ENCODE data around the gene GPR26. TPM values are rescaled to one million over a fixed set of nuclear protein-coding genes. Genes with fewer than 3 reads are reported as not detected.

GPR26 gene
- total and polyA plus RNA-seq, 8 donors, result not detected

DNA sequence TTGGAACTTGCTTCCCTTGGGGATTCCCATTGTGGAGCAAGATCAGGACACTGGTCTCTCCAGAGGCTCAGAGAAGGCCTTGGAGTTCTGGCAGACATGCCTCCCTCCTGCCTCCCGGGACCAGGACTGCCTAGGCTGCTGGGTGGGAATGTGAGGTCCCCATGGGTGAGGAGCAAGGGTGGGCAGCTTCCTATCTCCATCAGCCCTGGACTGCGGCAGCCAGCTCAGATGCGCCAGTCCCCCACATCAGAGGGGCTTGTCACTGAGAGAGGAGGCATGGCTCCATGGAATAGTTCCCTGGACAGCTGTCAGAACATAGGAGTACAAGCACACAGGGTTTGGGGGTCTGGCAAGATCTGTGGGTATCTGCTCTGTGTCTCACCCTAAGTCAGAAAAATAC lies 17.3 kb downstream of the GPR26 start:
- peaks cover 0 to 19% (median 0%) of the 10 kb centered on the region in 3 donors for H3K27me3 ChIP-seq
- no peak for DNase-seq
- TF ChIP-seq POLR2AphosphoS5 (IDR thresholded peaks at IDR 0.05) (no peak), POLR2A (IDR thresholded peaks at IDR 0.05) (no peak)
- H3K9me3 ChIP-seq, result no peaks in the 10 kb centered on the region
- H3K4me3 ChIP-seq, result no peak overlapping the region
- H3K36me3 ChIP-seq, result no peaks in the 10 kb centered on the region
- no peak overlapping the region for H3K27ac ChIP-seq
- intact Hi-C loops (cut with DNase I; ENCODE audit: low total_unique reads), result no loop called here
- 53 to 72% (median 68%) methylated on average over 2 to 3 of the region's 3 CpGs for WGBS, 5 donors
- no peaks in the 10 kb centered on the region for H3K4me1 ChIP-seq

DNA sequence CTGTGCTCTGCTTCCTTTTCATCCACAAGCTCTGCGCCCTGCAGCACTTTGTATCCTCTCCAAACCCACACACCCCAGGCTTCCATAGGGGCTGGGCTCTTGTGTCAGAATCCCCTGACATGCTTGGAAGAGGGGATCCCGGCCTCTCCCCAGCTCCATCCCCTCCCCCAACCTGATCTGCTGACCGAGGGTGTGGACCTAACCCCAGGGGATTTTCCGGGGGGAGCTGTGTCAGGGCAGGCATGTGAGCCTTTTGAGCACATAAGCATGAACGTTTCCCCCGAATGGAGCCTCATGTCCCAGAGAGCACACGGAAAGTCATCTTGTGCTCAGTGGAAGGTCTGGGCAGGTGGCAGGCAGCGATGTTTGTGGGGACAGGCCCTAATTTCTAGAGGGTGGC lies 17.7 kb downstream of the GPR26 start:
- no peak overlapping the region for H3K4me3 ChIP-seq
- no peaks in the 10 kb centered on the region for H3K9me3 ChIP-seq
- H3K36me3 ChIP-seq, result no peaks in the 10 kb centered on the region
- no peaks in the 10 kb centered on the region for H3K4me1 ChIP-seq
- peaks cover 0 to 19% (median 0%) of the 10 kb centered on the region in 3 donors for H3K27me3 ChIP-seq
- no peak for DNase-seq
- intact Hi-C loops (cut with DNase I; ENCODE audit: low total_unique reads), result no loop called here
- H3K27ac ChIP-seq, result no peak overlapping the region
- 59 to 70% (median 63%) methylated on average over 7 to 8 of the region's 8 CpGs for WGBS, 5 donors
- TF ChIP-seq, protein P1, sequence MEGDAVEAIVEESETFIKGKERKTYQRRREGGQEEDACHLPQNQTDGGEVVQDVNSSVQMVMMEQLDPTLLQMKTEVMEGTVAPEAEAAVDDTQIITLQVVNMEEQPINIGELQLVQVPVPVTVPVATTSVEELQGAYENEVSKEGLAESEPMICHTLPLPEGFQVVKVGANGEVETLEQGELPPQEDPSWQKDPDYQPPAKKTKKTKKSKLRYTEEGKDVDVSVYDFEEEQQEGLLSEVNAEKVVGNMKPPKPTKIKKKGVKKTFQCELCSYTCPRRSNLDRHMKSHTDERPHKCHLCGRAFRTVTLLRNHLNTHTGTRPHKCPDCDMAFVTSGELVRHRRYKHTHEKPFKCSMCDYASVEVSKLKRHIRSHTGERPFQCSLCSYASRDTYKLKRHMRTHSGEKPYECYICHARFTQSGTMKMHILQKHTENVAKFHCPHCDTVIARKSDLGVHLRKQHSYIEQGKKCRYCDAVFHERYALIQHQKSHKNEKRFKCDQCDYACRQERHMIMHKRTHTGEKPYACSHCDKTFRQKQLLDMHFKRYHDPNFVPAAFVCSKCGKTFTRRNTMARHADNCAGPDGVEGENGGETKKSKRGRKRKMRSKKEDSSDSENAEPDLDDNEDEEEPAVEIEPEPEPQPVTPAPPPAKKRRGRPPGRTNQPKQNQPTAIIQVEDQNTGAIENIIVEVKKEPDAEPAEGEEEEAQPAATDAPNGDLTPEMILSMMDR (IDR thresholded peaks at IDR 0.05), result no peak
- TF ChIP-seq POLR2AphosphoS5 (IDR thresholded peaks at IDR 0.05) (no peak), EP300 (IDR thresholded peaks at IDR 0.05) (no peak), POLR2A (IDR thresholded peaks at IDR 0.05) (no peak)

DNA sequence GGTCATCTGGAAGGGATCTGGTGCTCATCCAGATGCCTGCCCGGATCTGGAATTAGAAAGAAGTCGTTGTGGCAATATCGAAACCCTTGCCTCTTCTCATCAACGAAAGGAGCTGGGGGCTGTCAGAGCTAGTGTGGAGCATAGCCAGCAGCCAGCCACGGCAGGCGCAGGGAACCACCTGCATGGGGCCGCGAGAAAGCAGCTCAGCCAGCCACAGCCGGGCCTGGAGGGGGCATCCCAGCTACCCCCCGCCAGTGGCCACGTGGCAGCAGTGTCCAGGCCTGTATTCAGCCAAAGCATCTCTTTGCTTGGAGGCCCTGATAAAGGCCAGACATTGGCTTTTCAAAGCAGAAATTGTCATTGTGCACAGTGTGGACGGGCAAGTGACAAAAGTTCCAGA lies 19.1 kb downstream of the GPR26 start:
- Histone ChIP-seq H3K4me1 (no peaks in the 10 kb centered on the region), H3K36me3 (no peaks in the 10 kb centered on the region), H3K9me3 (no peaks in the 10 kb centered on the region), H3K27me3 (peaks cover 0 to 12% (median 0%) of the 10 kb centered on the region in 3 donors), H3K27ac (no peak overlapping the region), H3K4me3 (no peak overlapping the region)
- 73 to 80% (median 77%) methylated on average over 2 to 12 of the region's 12 CpGs for WGBS, 5 donors
- DNase-seq, result peak in 1 of 2 donors; percentile 13
- intact Hi-C loops (cut with DNase I; ENCODE audit: low total_unique reads), result no loop called here
- no peak for TF ChIP-seq POLR2AphosphoS5 (IDR thresholded peaks at IDR 0.05)

DNA sequence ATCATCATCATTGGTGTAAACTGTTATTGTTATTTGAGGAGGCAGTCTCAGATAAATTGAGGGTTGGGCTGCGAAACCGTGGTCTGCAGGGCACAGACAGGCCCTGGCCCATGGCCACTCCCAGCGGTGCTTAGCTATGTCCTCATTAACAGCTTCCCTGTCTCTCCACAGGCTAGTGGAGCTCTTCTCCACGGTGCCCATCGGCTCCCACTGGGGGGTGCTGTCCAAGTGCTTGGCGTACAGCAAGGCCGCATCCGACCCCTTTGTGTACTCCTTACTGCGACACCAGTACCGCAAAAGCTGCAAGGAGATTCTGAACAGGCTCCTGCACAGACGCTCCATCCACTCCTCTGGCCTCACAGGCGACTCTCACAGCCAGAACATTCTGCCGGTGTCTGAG lies 21.6 kb downstream of the GPR26 start:
- intact Hi-C loops (cut with DNase I; ENCODE audit: low total_unique reads), result no loop called here
- Histone ChIP-seq H3K36me3 (no peaks in the 10 kb centered on the region), H3K4me3 (no peak overlapping the region), H3K9me3 (no peaks in the 10 kb centered on the region), H3K27me3 (peaks cover 0 to 12% (median 0%) of the 10 kb centered on the region in 3 donors), H3K27ac (no peak overlapping the region), H3K4me1 (no peaks in the 10 kb centered on the region)
- 54 to 71% (median 58%) methylated on average over 8 to 13 of the region's 13 CpGs for WGBS, 5 donors
- DNase-seq, result peak in 1 of 2 donors; percentile 6
- TF ChIP-seq POLR2A (IDR thresholded peaks at IDR 0.05), result no peak
- TF ChIP-seq, protein P1 (IDR thresholded peaks at IDR 0.05), result no peak
- TF ChIP-seq POLR2AphosphoS5 (IDR thresholded peaks at IDR 0.05), result no peak
- TF ChIP-seq EP300 (IDR thresholded peaks at IDR 0.05), result no peak

DNA sequence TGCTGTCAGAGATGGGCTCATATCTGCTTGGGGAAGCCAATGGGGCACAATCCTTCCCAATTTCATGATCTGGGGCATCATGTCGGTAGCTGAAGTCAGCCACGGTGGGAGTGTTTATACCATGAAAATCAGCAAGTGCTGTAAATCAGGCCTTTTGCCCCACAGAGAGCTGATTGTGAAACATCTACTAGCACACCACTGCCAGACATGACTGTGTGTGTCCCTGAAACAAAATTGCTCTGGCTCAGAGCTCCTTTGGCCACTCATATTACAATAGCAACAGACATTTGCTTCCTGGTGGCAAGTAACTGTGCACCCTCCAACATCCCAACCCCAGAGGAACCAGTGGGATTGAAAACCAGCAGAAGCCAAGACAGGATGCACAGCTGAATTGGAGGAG lies 23.7 kb downstream of the GPR26 start:
- TF ChIP-seq, protein P1 (IDR thresholded peaks at IDR 0.05), result no peak
- TF ChIP-seq POLR2A (IDR thresholded peaks at IDR 0.05), result no peak
- TF ChIP-seq EP300 (IDR thresholded peaks at IDR 0.05), result no peak
- no peak for TF ChIP-seq POLR2AphosphoS5 (IDR thresholded peaks at IDR 0.05)
- 89 to 100% (median 92%) methylated on average over 2 of the region's 2 CpGs for WGBS, 5 donors
- no peaks in the 10 kb centered on the region for H3K36me3 ChIP-seq

More for the DNA sequence above, 23.7 kb downstream of the GPR26 start:
- H3K4me1 ChIP-seq, result no peaks in the 10 kb centered on the region
- no peaks in the 10 kb centered on the region for H3K9me3 ChIP-seq
- no peak overlapping the region for H3K4me3 ChIP-seq
- intact Hi-C loops (cut with DNase I; ENCODE audit: low total_unique reads), result no loop called here
- peaks cover 0 to 6% (median 4%) of the 10 kb centered on the region in 3 donors for H3K27me3 ChIP-seq
- no peak overlapping the region for H3K27ac ChIP-seq
- DNase-seq, result no peak
